Measurements from ENCODE around the gene FBXO30. TPM values are rescaled to one million over a fixed set of nuclear protein-coding genes. Genes with fewer than 3 reads are reported as not detected.

FBXO30 gene
- total RNA-seq, 1 donor = 4.0 TPM

GRCh38 chr6:145829950-145830349 is 15.4 kb upstream of the FBXO30 start:
- Histone ChIP-seq H3K4me1 (ENCODE audit: insufficient read depth, low read length) (no peaks in the 10 kb centered on the region), H3K27me3 (ENCODE audit: insufficient read depth, low read length) (no peaks in the 10 kb centered on the region), H3K4me3 (ENCODE audit: low read length) (no peak overlapping the region), H3K9me3 (ENCODE audit: low read depth, low read length) (no peaks in the 10 kb centered on the region)

GRCh38 chr6:145829102-145829501 is 14.5 kb upstream of the FBXO30 start:
- Histone ChIP-seq H3K27me3 (ENCODE audit: insufficient read depth, low read length) (no peaks in the 10 kb centered on the region), H3K9me3 (ENCODE audit: low read depth, low read length) (no peaks in the 10 kb centered on the region), H3K4me3 (ENCODE audit: low read length) (no peak overlapping the region), H3K4me1 (ENCODE audit: insufficient read depth, low read length) (no peaks in the 10 kb centered on the region)

GRCh38 chr6:145824344-145824743 is 9.7 kb upstream of the FBXO30 start:
- Histone ChIP-seq H3K27me3 (ENCODE audit: insufficient read depth, low read length) (no peaks in the 10 kb centered on the region), H3K4me3 (ENCODE audit: low read length) (no peak overlapping the region), H3K9me3 (ENCODE audit: low read depth, low read length) (no peaks in the 10 kb centered on the region), H3K4me1 (ENCODE audit: insufficient read depth, low read length) (no peaks in the 10 kb centered on the region)

- Histone ChIP-seq H3K27me3 (ENCODE audit: insufficient read depth, low read length) (no peaks in the 10 kb centered on the region), H3K4me3 (ENCODE audit: low read length) (no peak overlapping the region), H3K9me3 (ENCODE audit: low read depth, low read length) (no peaks in the 10 kb centered on the region), H3K4me1 (ENCODE audit: insufficient read depth, low read length) (no peaks in the 10 kb centered on the region)
Observed at GRCh38 chr6:145823328-145823944, 8.8 kb upstream of the FBXO30 start.

- no peak overlapping the region for H3K4me3 ChIP-seq (ENCODE audit: low read length)
- H3K9me3 ChIP-seq (ENCODE audit: low read depth, low read length) = no peaks in the 10 kb centered on the region
- H3K4me1 ChIP-seq (ENCODE audit: insufficient read depth, low read length) = no peaks in the 10 kb centered on the region
- no peaks in the 10 kb centered on the region for H3K27me3 ChIP-seq (ENCODE audit: insufficient read depth, low read length)
Observed at GRCh38 chr6:145822456-145822855, 7.9 kb upstream of the FBXO30 start.

GRCh38 chr6:145819994-145820393 is 5.4 kb upstream of the FBXO30 start:
- H3K9me3 ChIP-seq (ENCODE audit: low read depth, low read length) = no peaks in the 10 kb centered on the region
- H3K4me1 ChIP-seq (ENCODE audit: insufficient read depth, low read length) = peaks cover 12% of the 10 kb centered on the region
- H3K27me3 ChIP-seq (ENCODE audit: insufficient read depth, low read length) = no peaks in the 10 kb centered on the region
- H3K4me3 ChIP-seq (ENCODE audit: low read length) = no peak overlapping the region

GRCh38 chr6:145818796-145819195 is 4.2 kb upstream of the FBXO30 start:
- no peaks in the 10 kb centered on the region for H3K27me3 ChIP-seq (ENCODE audit: insufficient read depth, low read length)
- H3K4me3 ChIP-seq (ENCODE audit: low read length) = no peak overlapping the region
- H3K9me3 ChIP-seq (ENCODE audit: low read depth, low read length) = no peaks in the 10 kb centered on the region
- H3K4me1 ChIP-seq (ENCODE audit: insufficient read depth, low read length) = peaks cover 14% of the 10 kb centered on the region

GRCh38 chr6:145816392-145816791 is 1.8 kb upstream of the FBXO30 start:
- H3K9me3 ChIP-seq (ENCODE audit: low read depth, low read length) = no peaks in the 10 kb centered on the region
- no peaks in the 10 kb centered on the region for H3K27me3 ChIP-seq (ENCODE audit: insufficient read depth, low read length)

GRCh38 chr6:145815309-145816274 is 997 bp upstream of the FBXO30 start:
- no peaks in the 10 kb centered on the region for H3K9me3 ChIP-seq (ENCODE audit: low read depth, low read length)
- H3K4me3 ChIP-seq (ENCODE audit: low read length) = peak overlapping the region; percentile 60
- no peaks in the 10 kb centered on the region for H3K27me3 ChIP-seq (ENCODE audit: insufficient read depth, low read length)
- H3K4me1 ChIP-seq (ENCODE audit: insufficient read depth, low read length) = peaks cover 22% of the 10 kb centered on the region

More at GRCh38 chr6:145816392-145816791, 1.8 kb upstream of the FBXO30 start:
- H3K4me1 ChIP-seq (ENCODE audit: insufficient read depth, low read length) = peaks cover 22% of the 10 kb centered on the region
- no peak overlapping the region for H3K4me3 ChIP-seq (ENCODE audit: low read length)

- no peaks in the 10 kb centered on the region for H3K9me3 ChIP-seq (ENCODE audit: low read depth, low read length)
- H3K4me3 ChIP-seq (ENCODE audit: low read length) = peak overlapping the region; percentile 60
- H3K27me3 ChIP-seq (ENCODE audit: insufficient read depth, low read length) = no peaks in the 10 kb centered on the region
- peaks cover 22% of the 10 kb centered on the region for H3K4me1 ChIP-seq (ENCODE audit: insufficient read depth, low read length)
Observed at GRCh38 chr6:145814035-145814500, 527 bp downstream of the FBXO30 start.

- Histone ChIP-seq H3K4me1 (ENCODE audit: insufficient read depth, low read length) (peaks cover 22% of the 10 kb centered on the region), H3K27me3 (ENCODE audit: insufficient read depth, low read length) (no peaks in the 10 kb centered on the region), H3K9me3 (ENCODE audit: low read depth, low read length) (no peaks in the 10 kb centered on the region), H3K4me3 (ENCODE audit: low read length) (peak overlapping the region; percentile 60)
Observed at GRCh38 chr6:145813285-145814034, 1.1 kb downstream of the FBXO30 start.

- Histone ChIP-seq H3K9me3 (ENCODE audit: low read depth, low read length) (no peaks in the 10 kb centered on the region), H3K27me3 (ENCODE audit: insufficient read depth, low read length) (no peaks in the 10 kb centered on the region), H3K4me1 (ENCODE audit: insufficient read depth, low read length) (peaks cover 22% of the 10 kb centered on the region), H3K4me3 (ENCODE audit: low read length) (no peak overlapping the region)
Observed at GRCh38 chr6:145811741-145812140, 2.9 kb downstream of the FBXO30 start.

GRCh38 chr6:145809785-145810184 is 4.8 kb downstream of the FBXO30 start:
- no peaks in the 10 kb centered on the region for H3K27me3 ChIP-seq (ENCODE audit: insufficient read depth, low read length)
- H3K4me1 ChIP-seq (ENCODE audit: insufficient read depth, low read length) = peaks cover 11% of the 10 kb centered on the region
- no peak overlapping the region for H3K4me3 ChIP-seq (ENCODE audit: low read length)
- no peaks in the 10 kb centered on the region for H3K9me3 ChIP-seq (ENCODE audit: low read depth, low read length)

GRCh38 chr6:145809211-145809610 is 5.4 kb downstream of the FBXO30 start:
- Histone ChIP-seq H3K4me3 (ENCODE audit: low read length) (no peak overlapping the region), H3K4me1 (ENCODE audit: insufficient read depth, low read length) (peaks cover 11% of the 10 kb centered on the region), H3K27me3 (ENCODE audit: insufficient read depth, low read length) (no peaks in the 10 kb centered on the region), H3K9me3 (ENCODE audit: low read depth, low read length) (no peaks in the 10 kb centered on the region)

- peaks cover 3% of the 10 kb centered on the region for H3K4me1 ChIP-seq (ENCODE audit: insufficient read depth, low read length)
- H3K4me3 ChIP-seq (ENCODE audit: low read length) = no peak overlapping the region
- no peaks in the 10 kb centered on the region for H3K27me3 ChIP-seq (ENCODE audit: insufficient read depth, low read length)
- no peaks in the 10 kb centered on the region for H3K9me3 ChIP-seq (ENCODE audit: low read depth, low read length)
Observed at GRCh38 chr6:145808239-145808638, 6.4 kb downstream of the FBXO30 start.
